Measurements from ENCODE around the gene APBA2. TPM values are rescaled to one million over a fixed set of nuclear protein-coding genes. Genes with fewer than 3 reads are reported as not detected.

APBA2 gene
- total and polyA plus RNA-seq, 8 donors, result 0.45 to 13.3 (median 2.0) TPM; not detected in 1

GRCh38 chr15:29014493-29014892 lies 128.7 kb downstream of the APBA2 start:
- WGBS, 5 donors, result 4 to 20% (median 12%) methylated on average over 1 of the region's 1 CpG
- TF ChIP-seq EP300 (IDR thresholded peaks at IDR 0.05), result no peak
- TF ChIP-seq CTCF (IDR thresholded peaks at IDR 0.05), result no peak
- no peak for TF ChIP-seq POLR2A (IDR thresholded peaks at IDR 0.05)
- TF ChIP-seq POLR2AphosphoS5 (IDR thresholded peaks at IDR 0.05), result no peak
- DNase-seq, result no peak
- intact Hi-C loops (cut with DNase I; ENCODE audit: low total_unique reads), result no loop called here
- Histone ChIP-seq H3K27ac (no peak overlapping the region), H3K9me3 (no peaks in the 10 kb centered on the region), H3K27me3 (peaks cover 0 to 6% (median 0%) of the 10 kb centered on the region in 3 donors), H3K4me3 (no peak overlapping the region), H3K4me1 (no peaks in the 10 kb centered on the region), H3K36me3 (no peaks in the 10 kb centered on the region)

- H3K4me1 ChIP-seq, result no peaks in the 10 kb centered on the region
- WGBS, 5 donors, result 69 to 83% (median 76%) methylated on average over 3 of the region's 3 CpGs
- no peaks in the 10 kb centered on the region for H3K36me3 ChIP-seq
- TF ChIP-seq POLR2A (IDR thresholded peaks at IDR 0.05) (no peak), CTCF (IDR thresholded peaks at IDR 0.05) (no peak), EP300 (IDR thresholded peaks at IDR 0.05) (no peak), POLR2AphosphoS5 (IDR thresholded peaks at IDR 0.05) (no peak)
- H3K27ac ChIP-seq, result no peak overlapping the region
- H3K9me3 ChIP-seq, result no peaks in the 10 kb centered on the region
- no peak overlapping the region for H3K4me3 ChIP-seq
- intact Hi-C loops (cut with DNase I; ENCODE audit: low total_unique reads), result no loop called here
- peak in 1 of 2 donors; percentile 7 for DNase-seq
- H3K27me3 ChIP-seq, result peaks cover 0 to 6% (median 0%) of the 10 kb centered on the region in 3 donors
These were observed 130.7 kb downstream of the APBA2 start for GRCh38 chr15:29016518-29016917.

- no peak overlapping the region for H3K27ac ChIP-seq
- DNase-seq, result peak in 1 of 2 donors; percentile 8
- no peak for TF ChIP-seq EP300 (IDR thresholded peaks at IDR 0.05)
- TF ChIP-seq POLR2A (IDR thresholded peaks at IDR 0.05), result no peak
- TF ChIP-seq CTCF (IDR thresholded peaks at IDR 0.05), result no peak
- no peak for TF ChIP-seq POLR2AphosphoS5 (IDR thresholded peaks at IDR 0.05)
- H3K4me3 ChIP-seq, result no peak overlapping the region
- 84 to 92% (median 90%) methylated on average over 7 to 8 of the region's 8 CpGs for WGBS, 5 donors
- intact Hi-C loops (cut with DNase I; ENCODE audit: low total_unique reads), result no loop called here
- H3K36me3 ChIP-seq, result no peaks in the 10 kb centered on the region
- H3K27me3 ChIP-seq, result peaks cover 0 to 6% (median 0%) of the 10 kb centered on the region in 3 donors
- H3K9me3 ChIP-seq, result no peaks in the 10 kb centered on the region
- H3K4me1 ChIP-seq, result no peaks in the 10 kb centered on the region
These were observed 132.5 kb downstream of the APBA2 start for GRCh38 chr15:29018120-29018805.

- Histone ChIP-seq H3K4me3 (no peak overlapping the region), H3K27ac (no peak overlapping the region), H3K9me3 (no peaks in the 10 kb centered on the region), H3K36me3 (no peaks in the 10 kb centered on the region), H3K27me3 (peaks cover 0 to 6% (median 0%) of the 10 kb centered on the region in 3 donors), H3K4me1 (no peaks in the 10 kb centered on the region)
- TF ChIP-seq POLR2AphosphoS5 (IDR thresholded peaks at IDR 0.05) (no peak), CTCF (IDR thresholded peaks at IDR 0.05) (no peak), EP300 (IDR thresholded peaks at IDR 0.05) (no peak), POLR2A (IDR thresholded peaks at IDR 0.05) (no peak)
- intact Hi-C loops (cut with DNase I; ENCODE audit: low total_unique reads), result no loop called here
- 54 to 66% (median 61%) methylated on average over 9 of the region's 9 CpGs for WGBS, 5 donors
- DNase-seq, result no peak
These were observed 133.5 kb downstream of the APBA2 start for GRCh38 chr15:29018995-29019976.

Data from stomach (tissue), 9 donors.